ENCODE data around the gene EGFL6. TPM values are rescaled to one million over a fixed set of nuclear protein-coding genes. Genes with fewer than 3 reads are reported as not detected.
"Not testable (repeated sequence)": the region's sequence is repeated elsewhere in the genome, so short reads cannot be mapped to it uniquely, and the experiment has no call there.

EGFL6 gene
- total and polyA plus RNA-seq, 2 experiments from 2014 or later, result 0.12 TPM; not detected in 1

DNA sequence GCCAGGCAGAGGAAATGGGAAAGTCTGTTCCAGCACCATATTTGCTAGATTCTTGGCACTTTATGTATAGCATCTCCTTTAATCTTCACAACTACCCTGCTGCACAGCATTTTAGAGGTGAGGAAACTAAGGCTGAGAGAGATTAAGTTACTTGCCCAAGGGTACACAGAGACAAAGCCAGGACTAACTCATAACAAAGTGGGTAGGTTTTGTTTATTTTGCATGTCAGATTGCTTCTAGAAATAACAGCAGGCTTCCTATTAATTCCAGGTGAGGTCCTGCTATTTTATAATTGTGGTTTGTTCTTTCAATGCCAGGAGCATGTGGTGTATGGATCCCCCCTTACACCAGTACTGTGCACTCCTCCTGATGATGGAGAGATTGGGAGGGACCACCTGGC lies 98.5 kb downstream of the EGFL6 start:
- Histone ChIP-seq H3K4me1 (ENCODE audit: low read depth) (peaks cover 16% of the 10 kb centered on the region), H3K4me3 (no peak overlapping the region), H3K27ac (no peak overlapping the region), H3K27me3 (no peaks in the 10 kb centered on the region), H3K36me3 (no peaks in the 10 kb centered on the region), H3K9me3 (ENCODE audit: low read depth) (no peaks in the 10 kb centered on the region)
- no peak for DNase-seq (ENCODE audit: low read depth in 1 of 2, low spot score in 1 of 2)
- TF ChIP-seq, protein P1, sequence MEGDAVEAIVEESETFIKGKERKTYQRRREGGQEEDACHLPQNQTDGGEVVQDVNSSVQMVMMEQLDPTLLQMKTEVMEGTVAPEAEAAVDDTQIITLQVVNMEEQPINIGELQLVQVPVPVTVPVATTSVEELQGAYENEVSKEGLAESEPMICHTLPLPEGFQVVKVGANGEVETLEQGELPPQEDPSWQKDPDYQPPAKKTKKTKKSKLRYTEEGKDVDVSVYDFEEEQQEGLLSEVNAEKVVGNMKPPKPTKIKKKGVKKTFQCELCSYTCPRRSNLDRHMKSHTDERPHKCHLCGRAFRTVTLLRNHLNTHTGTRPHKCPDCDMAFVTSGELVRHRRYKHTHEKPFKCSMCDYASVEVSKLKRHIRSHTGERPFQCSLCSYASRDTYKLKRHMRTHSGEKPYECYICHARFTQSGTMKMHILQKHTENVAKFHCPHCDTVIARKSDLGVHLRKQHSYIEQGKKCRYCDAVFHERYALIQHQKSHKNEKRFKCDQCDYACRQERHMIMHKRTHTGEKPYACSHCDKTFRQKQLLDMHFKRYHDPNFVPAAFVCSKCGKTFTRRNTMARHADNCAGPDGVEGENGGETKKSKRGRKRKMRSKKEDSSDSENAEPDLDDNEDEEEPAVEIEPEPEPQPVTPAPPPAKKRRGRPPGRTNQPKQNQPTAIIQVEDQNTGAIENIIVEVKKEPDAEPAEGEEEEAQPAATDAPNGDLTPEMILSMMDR (IDR thresholded peaks at IDR 0.05; ENCODE audit: low read depth, low read length), result no peak

DNA sequence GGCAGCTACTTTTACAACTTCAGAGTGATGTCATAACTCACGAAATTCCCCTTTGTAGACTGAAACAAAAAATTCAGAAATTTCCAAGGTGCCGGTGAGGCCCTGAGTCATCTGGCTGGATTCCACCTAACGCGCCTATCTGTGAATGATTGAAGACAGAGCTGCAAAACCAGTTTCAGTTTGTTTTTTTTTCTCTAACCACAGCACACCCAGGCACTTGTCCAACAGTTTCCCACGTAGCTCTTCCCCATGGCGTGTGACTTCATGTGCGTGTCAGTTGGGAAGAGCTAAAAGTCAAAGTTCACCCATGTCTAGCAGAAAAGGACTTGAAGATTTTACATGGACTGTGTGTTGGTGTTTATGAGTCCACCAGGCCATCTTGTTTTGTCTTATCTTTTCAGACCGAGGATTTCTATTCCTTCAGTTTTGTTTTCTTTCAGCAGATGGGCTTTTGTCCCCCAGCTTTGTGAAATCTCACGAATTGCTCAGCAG lies 99.9 kb downstream of the EGFL6 start:
- Histone ChIP-seq H3K4me3 (no peak overlapping the region), H3K27ac (peak overlapping the region; percentile 49), H3K36me3 (no peaks in the 10 kb centered on the region), H3K27me3 (no peaks in the 10 kb centered on the region), H3K9me3 (ENCODE audit: low read depth) (no peaks in the 10 kb centered on the region), H3K4me1 (ENCODE audit: low read depth) (peaks cover 9% of the 10 kb centered on the region)
- TF ChIP-seq, protein P1 (IDR thresholded peaks at IDR 0.05; ENCODE audit: low read depth, low read length), result no peak
- peak in 1 of 2 donors; percentile 95 for DNase-seq (ENCODE audit: low read depth in 1 of 2, low spot score in 1 of 2)

DNA sequence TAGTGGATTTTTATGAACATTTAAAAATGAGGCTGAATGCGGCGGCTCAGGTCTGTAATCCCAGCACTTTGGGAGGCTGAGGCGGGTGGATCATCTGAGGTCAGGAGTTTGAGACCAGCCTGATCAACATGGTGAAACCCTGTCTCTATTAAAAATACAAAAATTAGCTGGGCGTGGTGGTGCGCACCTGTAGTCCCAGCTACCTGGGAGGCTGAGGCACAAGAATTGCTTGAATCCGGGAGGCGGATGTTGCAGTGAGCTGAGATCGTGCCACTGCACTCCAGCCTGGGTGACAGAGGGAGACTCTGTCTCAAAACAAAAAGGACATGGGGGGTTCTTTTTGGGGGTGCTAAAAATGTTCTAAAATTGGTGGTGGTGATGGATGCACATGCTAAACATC lies 100.4 kb downstream of the EGFL6 start:
- DNase-seq (ENCODE audit: low read depth in 1 of 2, low spot score in 1 of 2), result not testable (repeated sequence)

DNA sequence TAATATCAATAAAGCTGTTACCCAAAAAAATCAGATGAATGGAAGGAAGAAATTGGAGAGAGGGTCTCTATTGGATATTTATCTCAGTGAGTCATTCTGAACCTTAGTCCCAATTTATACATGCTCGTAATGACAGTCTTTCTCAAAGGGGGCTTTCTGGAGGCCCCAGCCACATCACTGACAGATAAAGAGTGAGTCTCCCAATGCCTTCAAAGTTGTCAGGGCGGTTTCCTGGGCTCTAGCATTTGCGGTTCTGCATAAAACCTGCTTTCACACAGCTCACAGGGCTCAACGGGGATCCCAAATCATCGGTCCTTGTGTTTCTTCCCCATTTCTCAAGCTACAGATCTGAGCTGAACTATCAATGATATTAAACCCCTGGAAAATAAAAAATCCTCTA lies 100.8 kb downstream of the EGFL6 start:
- Histone ChIP-seq H3K4me1 (ENCODE audit: low read depth) (no peaks in the 10 kb centered on the region), H3K27ac (no peak overlapping the region), H3K36me3 (no peaks in the 10 kb centered on the region), H3K27me3 (no peaks in the 10 kb centered on the region), H3K9me3 (ENCODE audit: low read depth) (no peaks in the 10 kb centered on the region), H3K4me3 (no peak overlapping the region)
- TF ChIP-seq, protein P1 (IDR thresholded peaks at IDR 0.05; ENCODE audit: low read depth, low read length), result no peak
- no peak for DNase-seq (ENCODE audit: low read depth in 1 of 2, low spot score in 1 of 2)

More for the DNA sequence above, 100.4 kb downstream of the EGFL6 start:
- not testable (repeated sequence) for H3K9me3 ChIP-seq (ENCODE audit: low read depth); H3K4me3 ChIP-seq; H3K4me1 ChIP-seq (ENCODE audit: low read depth); H3K27me3 ChIP-seq; H3K36me3 ChIP-seq
- peak overlapping the region; percentile 49 for H3K27ac ChIP-seq

DNA sequence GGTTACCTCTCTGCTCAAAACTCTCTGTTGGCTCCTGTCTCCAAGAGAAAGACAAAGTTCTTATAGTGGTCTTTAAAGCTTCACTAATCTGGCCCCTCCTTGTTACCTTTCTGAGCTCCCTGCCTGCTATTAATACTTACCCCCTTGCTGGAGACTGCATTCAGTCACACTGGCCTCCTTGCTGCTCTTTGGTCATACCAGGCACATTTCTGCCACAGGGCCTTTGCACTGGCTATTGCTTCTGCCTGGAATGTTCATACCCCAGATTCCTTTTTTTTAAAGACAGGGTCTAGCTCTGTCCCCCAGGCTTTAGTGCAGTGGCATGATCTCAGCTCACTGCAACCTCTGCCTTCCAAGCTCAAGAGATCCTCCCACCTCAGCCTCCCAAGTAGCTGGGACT lies 103.6 kb downstream of the EGFL6 start:
- DNase-seq (ENCODE audit: low read depth in 1 of 2, low spot score in 1 of 2), result no peak
- Histone ChIP-seq H3K9me3 (ENCODE audit: low read depth) (no peaks in the 10 kb centered on the region), H3K27me3 (no peaks in the 10 kb centered on the region), H3K36me3 (no peaks in the 10 kb centered on the region), H3K4me1 (ENCODE audit: low read depth) (no peaks in the 10 kb centered on the region), H3K27ac (no peak overlapping the region), H3K4me3 (no peak overlapping the region)
- TF ChIP-seq, protein P1 (IDR thresholded peaks at IDR 0.05; ENCODE audit: low read depth, low read length), result no peak

DNA sequence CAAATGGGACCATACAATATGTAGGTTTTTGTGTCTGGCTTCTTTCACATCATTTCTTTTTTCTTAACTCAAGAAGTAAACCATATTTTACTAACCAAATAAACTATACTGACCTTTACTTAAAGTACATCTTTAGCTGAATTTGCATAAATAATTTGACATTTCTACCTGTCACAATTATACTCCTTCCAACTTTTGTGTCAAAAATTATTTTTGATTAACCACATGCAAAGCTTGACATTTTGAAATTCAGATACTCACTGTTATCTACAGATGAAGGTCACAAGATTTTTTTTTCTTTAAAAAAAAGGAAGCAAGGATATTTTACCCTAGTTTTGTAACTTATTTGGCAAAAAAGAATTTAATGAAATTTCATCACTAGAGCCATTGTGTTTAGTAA lies 107.5 kb downstream of the EGFL6 start:
- H3K4me3 ChIP-seq, result no peak overlapping the region
- no peaks in the 10 kb centered on the region for H3K4me1 ChIP-seq (ENCODE audit: low read depth)
- no peak overlapping the region for H3K27ac ChIP-seq

DNA sequence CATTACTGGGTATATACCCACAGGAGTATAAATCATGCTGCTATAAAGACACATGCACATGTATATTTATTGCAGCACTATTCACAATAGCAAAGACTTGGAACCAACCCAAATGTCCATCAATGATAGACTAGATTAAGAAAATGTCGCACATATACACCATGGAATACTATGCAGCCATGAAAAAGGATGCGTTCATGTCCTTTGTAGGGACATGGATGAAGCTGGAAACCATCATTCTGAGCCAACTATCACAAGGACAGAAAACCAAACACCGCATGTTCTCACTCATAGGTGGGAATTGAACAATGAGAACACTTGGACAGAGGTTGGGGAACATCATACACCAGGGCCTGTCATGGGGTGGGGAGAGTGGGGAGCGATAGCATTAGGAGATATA lies 110.3 kb downstream of the EGFL6 start:
- H3K9me3 ChIP-seq (ENCODE audit: low read depth); DNase-seq (ENCODE audit: low read depth in 1 of 2, low spot score in 1 of 2); H3K4me1 ChIP-seq (ENCODE audit: low read depth); H3K27me3 ChIP-seq; H3K36me3 ChIP-seq; H3K4me3 ChIP-seq; H3K27ac ChIP-seq: not testable (repeated sequence)

More for the DNA sequence above, 107.5 kb downstream of the EGFL6 start:
- H3K9me3 ChIP-seq (ENCODE audit: low read depth), result no peaks in the 10 kb centered on the region
- DNase-seq (ENCODE audit: low read depth in 1 of 2, low spot score in 1 of 2), result no peak
- TF ChIP-seq, protein P1 (IDR thresholded peaks at IDR 0.05; ENCODE audit: low read depth, low read length), result no peak
- H3K27me3 ChIP-seq, result no peaks in the 10 kb centered on the region
- no peaks in the 10 kb centered on the region for H3K36me3 ChIP-seq
